GM20000 (cell line): ENCODE results near the gene PRKAR2B.

Experiments
- DNase-seq: peaks from one replicate; pipeline ENCODE4 v3.0.0; 2012; ENCODE audit warnings: low spot score
- CTCF ChIP-seq: IDR thresholded peaks from 2 replicates; pipeline ENCODE4 v1.5.1; 2012; ENCODE audit warnings: mild to moderate bottlenecking, control low read depth; ENCODE audit errors: extremely low read depth, missing control alignments

The PRKAR2B gene

GRCh38 chr7:107045195-107045960 is 873 bp downstream of the PRKAR2B start:
- no peak for DNase-seq
- no peak for TF ChIP-seq CTCF

- no peak for DNase-seq
- TF ChIP-seq CTCF, result no peak
These were observed 1.5 kb downstream of the PRKAR2B start for GRCh38 chr7:107045980-107046379.

- TF ChIP-seq CTCF, result no peak
These were observed 2.2 kb downstream of the PRKAR2B start for GRCh38 chr7:107046491-107047259.

GRCh38 chr7:107047902-107048782 is 3.6 kb downstream of the PRKAR2B start:
- TF ChIP-seq CTCF, result no peak
- no peak for DNase-seq

More at GRCh38 chr7:107046491-107047259, 2.2 kb downstream of the PRKAR2B start:
- no peak for DNase-seq

GRCh38 chr7:107048783-107049418 is 4.4 kb downstream of the PRKAR2B start:
- DNase-seq, result no peak
- no peak for TF ChIP-seq CTCF

- no peak for DNase-seq
- no peak for TF ChIP-seq CTCF
These were observed 5.0 kb downstream of the PRKAR2B start for GRCh38 chr7:107049480-107049879.
